GM21526 (cell line): ENCODE measurements around the gene THAP8.
"Not testable (repeated sequence)": the region's sequence is repeated elsewhere in the genome, so short reads cannot be mapped to it uniquely, and the experiment has no call there.

Experiments used
- ATAC-seq: cut with Tn5 transposase; IDR thresholded peaks from one replicate; pipeline ENCODE4 v1.9.1; 2021; ENCODE audit warnings: moderate library complexity; ENCODE audit not compliant: unreplicated experiment, low FRiP score

The THAP8 gene

DNA sequence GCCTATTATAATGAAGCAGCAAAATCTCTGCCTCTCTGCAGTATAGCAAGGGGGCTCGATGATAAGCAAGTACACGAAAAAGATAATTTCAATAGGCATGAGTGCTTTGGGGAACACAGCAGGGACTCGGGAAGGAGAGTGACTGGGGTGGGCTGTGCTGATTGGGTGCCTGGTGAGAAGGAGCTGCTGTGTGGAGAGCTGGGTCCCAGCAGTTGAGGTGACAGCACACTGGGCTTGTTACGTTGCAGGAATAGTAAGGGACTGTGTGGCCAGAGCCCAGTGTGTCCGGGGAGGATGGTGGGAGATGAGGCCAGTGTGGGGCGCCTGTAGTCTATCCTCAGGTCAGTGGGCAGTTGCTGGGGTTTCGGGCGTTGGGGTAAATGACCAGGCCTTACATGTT lies 18.0 kb upstream of the THAP8 start:
- no peak for ATAC-seq

DNA sequence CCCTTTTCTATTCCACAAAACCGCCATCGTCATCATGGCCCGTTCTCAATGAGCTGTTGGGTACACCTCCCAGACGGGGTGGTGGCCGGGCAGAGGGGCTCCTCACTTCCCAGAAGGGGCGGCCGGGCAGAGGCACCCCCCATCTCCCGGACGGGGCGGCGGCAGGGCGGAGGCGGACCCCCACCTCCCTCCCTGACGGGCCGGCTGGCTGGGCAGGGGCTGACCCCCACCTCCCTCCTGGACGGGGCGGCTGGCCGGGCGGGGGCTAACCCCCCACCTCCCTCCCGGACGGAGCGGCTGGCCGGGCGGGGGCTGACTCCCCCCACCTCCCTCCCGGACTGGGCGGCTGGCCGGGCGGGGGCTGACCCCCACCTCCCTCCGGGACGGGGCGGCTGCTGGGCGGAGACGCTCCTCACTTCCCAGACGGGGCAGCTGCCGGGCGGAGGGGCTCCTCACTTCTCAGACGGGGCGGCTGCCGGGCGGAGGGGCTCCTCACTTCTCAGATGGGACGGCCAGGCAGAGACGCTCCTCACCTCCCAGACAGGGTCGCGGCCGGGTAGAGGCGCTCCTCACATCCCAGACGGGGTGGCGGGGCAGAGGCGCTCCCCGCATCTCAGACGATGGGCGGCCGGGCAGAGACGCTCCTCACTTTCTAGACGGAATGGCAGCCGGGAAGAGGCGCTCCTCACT lies 14.9 kb upstream of the THAP8 start:
- ATAC-seq = not testable (repeated sequence)

DNA sequence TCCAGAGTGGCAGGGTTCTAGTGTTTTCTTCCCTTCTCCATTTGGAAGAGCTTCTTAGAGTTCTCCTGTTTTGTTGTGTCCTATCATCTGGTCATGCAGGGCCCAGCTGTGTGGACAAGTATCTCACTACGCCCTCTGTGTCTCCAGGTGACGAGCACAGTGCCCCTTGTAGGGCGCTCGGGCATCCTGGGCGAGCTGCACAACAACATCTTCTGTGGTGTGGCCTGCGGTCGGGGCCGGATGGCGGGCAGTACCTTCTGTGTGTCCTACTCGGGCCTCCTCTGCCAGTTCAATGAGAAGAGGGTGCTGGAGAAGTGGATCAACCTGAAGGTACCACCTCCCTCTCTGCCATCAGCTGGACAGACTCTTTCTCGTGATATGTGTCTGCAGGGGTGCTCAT lies 13.6 kb upstream of the THAP8 start:
- no peak for ATAC-seq

DNA sequence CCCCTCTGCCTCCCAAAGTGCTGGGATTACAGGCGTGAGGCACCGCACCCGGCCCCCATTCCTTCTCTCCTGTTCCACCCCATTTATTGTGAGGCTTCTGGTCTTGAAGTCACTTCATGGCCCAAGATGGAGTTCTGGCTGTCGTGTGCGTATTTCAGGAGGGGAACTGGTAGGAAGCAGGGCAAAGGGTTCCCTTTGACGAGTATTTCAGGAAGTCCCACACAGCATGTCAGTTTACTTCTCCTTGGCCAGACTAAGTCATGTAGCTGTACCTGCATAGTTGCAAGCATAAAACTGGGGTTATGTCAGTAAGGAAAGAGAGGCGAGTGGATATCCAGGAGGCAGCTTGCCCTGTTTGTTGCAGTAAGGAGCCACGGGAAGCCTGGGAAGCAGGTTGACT lies 10.7 kb upstream of the THAP8 start:
- ATAC-seq = no peak

DNA sequence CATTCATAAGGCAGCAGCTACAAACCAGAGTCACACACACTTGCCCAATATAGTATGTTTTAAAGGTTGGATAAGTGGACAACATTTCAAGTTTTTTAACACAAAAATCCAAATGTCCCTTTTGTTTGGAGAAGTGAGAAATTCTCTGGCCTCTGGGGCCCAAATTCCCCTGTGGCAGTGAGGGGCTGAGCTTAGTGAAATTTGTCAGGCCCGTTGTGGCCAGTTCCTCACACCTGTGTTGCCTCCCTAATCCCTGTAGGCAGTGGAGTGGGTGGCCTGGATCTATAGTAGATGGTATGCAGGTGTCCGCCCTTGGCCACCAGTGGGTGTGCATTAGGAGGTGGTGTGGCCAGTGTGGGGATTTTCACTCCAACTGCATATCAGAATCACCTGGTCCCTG lies 7.3 kb upstream of the THAP8 start:
- no peak for ATAC-seq

DNA sequence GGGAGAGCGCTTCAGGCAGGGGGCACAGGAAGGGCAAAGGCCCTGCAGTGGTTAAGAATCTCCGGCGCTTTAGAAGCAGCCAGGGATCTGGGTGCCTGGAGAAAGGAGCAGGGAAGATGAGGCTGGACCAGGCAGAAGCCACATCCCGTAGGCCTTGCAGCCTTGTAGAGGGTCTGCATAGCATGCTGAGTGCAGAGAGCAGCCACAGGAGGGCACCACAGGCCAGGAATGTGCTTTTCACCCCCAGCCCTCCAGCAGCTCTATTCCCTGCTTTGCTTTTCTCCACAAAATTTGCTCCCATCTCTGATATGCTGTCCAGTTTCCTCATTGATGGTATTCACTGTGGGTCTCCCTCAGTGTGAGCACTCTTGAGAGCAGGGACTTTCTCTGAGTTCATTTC lies 6.3 kb upstream of the THAP8 start:
- no peak for ATAC-seq

DNA sequence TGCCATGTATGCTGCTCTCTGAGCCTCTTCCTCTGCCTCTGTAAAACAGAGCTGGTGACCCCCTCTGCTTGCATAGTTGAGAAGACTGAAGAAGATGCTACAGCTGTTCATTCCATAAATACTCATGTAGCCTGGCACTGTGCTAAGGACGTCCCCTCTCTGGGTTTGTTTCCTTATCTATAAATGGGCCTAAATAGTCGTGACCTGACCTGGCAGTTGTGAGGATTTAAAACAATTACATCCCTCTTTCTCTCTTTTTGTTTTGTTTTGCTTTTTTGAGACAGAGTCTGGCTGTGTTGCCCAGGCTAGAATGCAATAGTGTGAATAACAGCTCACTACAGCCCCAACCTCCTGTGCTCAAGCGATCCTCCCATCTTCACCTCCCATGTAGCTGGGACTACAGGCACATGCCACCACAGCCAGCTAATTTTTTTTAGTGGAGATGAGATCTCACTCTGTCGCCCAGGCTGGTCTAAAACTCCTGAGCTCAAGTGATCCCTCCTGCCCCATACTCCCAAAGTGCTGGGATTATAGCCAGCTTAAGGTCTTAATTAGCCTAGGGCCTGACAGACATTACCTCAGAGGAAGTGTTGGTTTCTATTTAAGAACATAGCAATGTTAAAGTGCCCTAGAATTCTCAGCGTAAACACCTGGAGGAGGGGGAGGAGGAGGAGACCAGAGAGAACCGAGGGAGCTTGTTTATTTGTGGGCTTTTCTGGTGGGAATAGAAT lies 5.3 kb upstream of the THAP8 start:
- no peak for ATAC-seq

DNA sequence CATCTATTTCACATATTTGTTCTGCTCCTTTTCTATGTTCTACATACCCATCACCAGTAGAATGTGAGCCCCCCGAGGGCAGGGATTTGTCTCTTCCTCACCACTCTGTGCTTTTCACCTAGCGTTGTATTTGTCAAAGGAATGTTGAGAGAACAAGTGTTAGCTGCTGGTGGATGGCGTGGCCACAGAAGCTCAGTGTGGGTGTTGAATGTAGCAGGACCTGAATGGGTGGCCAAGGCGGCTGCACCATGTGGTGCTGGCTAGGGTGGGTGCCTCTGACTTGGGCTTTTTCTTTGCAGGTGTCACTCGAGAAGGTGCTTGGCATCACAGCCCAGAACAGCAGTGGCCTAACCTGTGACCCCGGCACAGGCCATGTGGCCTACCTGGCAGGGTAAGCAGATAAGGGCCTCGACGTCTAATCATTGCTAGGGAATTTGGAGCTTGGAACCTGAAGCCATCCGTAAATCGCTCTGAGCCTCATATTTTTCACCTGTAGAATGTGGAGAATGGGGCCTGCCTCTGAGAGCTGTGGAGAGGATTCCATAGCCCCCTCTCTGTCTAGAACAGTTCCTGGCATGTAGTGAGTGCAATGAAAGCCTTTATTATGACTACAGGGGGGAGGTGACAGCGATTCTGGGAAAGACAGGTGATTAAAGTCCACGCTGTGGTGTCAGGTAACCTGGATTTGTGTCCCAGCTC lies 4.5 kb upstream of the THAP8 start:
- ATAC-seq = no peak

DNA sequence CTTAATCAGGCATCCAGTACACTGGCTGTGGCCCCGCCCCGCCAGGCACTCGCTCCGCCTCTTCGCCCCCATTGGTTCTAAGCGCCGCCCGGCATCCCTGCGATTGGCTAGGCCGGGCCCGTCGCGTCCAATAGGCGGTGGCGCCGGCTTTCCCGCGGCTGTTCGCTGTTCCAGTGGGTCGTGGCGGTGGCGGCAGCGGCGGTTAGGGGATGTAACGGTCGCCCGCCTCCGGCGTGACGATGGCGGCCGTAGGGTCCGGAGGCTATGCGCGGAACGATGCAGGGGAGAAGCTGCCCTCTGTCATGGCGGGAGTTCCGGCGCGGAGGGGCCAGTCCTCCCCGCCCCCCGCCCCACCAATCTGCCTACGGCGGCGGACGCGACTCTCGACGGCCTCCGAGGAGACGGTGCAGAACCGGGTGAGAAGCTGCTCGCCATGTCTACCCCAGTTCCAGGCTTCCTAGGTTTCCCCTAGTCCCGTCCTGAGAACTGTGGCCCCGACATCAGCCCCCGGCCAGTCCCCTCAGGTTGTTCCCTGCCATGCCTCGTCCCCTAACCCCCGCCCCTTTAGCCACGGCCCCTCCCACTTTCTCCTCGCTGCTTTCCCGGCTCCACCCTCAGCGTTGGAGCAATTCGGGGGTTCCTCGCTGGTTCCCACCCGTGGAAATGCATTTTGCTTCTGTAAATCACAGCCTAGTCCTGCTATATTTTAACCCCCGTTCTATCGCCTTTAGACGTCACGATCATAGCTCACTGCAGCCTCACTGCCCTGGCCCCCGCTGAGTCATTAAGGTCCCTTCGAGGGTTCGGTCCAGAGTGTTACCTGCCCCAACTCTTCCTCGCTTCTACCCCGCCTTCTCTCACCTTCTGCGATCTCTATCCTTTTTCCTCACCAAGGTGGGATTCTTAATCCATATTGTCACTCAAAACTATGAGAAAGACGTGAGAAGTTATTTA lies 925 bp upstream of the THAP8 start, which contains the start of gene WDR62:
WDR62 (plus strand) TSS at position 165 of the 954 bp plus-strand sequence; CDS start at position 240, 75 bp downstream.
- ATAC-seq = peak; percentile 61

DNA sequence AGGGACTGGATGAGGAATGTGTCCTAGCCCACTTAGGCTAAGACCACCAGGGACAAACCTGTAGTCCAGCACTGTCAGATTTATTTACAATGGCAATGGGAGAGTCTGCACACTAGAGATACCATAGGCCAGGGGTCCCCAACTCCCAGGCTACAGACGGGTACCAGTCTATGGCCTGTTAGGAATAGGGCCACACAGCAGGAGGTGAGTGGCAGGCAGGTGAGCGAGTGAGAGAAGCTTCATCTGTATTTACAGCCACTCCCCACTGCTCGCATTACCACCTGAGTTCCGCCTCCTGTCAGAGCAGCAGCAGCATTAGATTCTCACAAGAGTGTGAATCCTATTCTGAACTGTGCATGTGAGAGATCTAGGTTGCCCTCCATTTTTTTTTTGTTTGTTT lies 2.4 kb downstream of the THAP8 start:
- no peak for ATAC-seq

DNA sequence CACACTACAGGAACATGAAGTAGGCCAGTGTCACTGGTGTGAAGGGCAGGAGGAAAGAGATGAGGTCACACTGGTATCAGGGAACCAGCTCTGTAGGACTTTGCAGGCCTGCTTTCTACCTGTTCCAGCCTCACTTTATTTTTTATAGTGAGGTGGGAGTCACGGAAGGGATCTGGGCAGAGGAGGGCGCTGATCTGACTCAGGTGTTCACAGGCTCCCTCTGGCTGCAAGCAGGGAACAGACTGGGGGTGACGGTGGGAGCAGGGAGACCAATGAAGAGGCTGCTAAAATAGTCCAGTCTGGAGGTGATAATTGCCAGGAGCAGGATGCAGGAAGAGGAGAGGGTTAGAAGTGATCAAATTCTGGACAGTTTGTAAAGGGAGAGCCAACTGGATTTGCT lies 2.8 kb downstream of the THAP8 start:
- ATAC-seq = no peak

DNA sequence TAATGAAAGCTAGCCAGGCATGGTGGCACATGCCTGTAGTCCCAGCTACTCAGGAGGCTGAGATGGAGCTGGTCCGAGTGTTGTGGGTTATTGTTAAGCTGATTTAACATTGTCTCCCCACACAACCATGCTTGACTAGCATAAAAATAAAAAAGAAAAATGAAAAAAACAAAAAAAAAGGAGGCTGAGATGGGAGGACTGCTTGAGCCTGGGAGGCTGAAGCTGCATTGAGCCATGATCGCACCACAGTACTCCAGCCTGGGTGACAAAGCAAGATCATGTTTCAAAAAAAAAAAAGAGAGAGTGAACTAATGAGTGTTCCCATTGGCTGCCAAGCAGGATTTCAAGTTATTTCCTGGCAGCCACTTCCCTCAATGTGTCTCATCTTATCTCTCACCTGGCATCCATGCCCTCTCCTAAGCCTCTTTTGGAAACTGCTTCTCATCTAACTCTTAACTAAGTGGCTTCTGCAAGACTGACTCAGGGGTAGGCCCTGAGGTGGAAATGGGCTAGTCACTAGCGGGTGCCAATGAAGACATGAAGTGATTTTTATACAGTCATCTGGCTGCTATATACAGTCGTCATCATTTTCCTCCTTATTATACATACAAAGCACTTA lies 4.9 kb downstream of the THAP8 start:
- no peak for ATAC-seq

DNA sequence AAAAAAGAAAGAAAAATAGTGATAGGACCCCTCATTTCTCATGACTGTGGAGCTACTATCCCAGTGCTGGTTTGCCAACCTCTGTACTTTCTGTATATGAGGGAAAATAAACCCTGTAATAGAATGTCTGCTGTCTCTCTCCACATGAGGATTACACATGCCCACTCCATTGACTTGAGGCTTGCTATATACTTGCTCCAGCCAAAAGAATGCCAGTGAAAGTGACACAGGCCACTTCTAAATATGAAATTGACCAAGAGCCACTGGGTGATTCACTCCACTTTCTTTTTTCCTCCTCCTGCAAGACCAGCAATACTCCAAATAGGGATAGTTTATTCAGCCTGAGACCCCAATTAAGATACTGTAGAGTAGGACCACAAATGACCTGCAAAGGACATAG lies 6.2 kb downstream of the THAP8 start:
- ATAC-seq = no peak

DNA sequence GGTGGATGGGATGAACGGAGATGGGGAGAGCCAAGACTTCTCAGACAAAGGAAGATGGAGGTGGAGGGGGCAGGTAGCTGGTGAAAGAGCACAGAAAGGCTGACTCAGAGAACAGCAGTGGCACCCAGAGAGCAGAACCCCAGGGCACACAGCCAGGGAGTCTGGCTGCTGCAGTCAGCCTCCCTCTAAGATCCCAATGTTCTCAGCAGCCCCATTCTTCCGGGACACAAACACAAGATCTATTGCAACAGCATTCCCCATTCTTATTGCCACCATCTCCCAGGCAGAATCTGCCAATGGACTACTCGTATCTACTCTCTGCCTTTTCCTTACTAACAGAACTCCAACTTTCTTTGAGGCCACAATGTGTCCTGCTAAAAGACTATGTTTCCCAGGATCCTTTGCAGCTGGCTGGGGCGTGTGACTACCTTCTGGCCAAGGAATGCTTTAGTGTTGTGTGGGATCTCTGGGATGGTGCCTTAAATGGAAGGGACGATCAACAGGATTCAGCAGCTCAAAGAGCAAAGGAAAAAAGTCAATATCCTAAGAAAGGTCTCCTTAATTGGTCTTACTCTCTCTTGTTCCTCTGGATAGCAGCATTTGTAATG lies 7.5 kb downstream of the THAP8 start:
- no peak for ATAC-seq

DNA sequence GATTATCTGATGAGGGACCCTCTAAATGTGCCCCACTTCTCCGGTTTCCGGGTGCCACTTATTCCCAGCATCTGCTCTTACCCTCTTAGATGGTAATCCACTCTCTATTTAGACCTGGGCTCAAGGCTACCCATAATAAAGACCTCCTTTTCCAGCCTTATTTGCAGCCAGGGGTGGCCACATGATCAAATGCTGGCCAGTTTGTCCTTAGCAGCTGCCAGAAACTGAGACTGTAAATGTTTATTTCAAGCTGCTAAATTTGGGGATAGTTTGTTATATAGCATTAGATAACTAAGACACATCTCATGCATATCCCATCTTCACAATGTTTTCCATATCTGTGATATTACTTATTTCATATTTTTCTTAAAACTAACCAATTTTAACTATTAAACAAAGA lies 10.1 kb downstream of the THAP8 start:
- no peak for ATAC-seq

DNA sequence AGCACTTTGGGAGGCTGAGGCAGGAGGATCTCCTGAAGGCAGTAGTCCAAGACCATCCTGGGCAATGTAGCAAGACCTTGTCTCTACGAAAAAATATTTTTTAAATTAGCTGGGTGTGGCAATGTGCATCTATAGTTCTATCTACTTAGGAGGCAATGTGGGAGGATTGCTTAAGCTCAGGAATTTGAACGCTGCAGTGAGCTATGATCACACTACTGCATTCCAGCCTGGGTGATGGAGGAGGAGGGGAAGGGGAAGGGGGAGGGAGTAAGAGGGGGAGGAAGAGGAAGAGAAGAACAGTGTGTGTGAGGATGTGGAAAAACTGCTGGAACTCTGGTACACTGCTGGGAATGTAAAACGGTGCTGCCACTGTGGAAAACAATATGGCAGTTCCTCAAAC lies 12.3 kb downstream of the THAP8 start:
- ATAC-seq = no peak

DNA sequence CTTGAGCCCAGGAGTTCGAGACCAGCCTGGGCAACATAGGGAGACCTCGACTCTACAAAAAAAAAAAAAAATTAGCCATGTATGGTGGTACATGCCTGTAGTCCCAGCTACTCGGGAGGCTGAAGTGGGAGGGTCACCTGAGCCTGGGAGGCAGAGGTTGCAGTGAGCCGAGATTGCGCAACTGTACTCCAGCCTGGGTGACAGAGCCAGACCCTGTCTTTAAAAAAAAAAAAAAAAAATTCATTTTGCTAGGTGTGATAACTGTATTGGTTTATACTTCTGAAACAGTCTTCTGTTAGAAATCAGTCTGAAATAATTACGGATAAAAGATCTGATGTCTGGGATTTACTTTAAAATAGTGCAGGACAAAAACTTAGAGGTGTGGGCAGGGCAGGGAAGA lies 13.0 kb downstream of the THAP8 start:
- not testable (repeated sequence) for ATAC-seq

DNA sequence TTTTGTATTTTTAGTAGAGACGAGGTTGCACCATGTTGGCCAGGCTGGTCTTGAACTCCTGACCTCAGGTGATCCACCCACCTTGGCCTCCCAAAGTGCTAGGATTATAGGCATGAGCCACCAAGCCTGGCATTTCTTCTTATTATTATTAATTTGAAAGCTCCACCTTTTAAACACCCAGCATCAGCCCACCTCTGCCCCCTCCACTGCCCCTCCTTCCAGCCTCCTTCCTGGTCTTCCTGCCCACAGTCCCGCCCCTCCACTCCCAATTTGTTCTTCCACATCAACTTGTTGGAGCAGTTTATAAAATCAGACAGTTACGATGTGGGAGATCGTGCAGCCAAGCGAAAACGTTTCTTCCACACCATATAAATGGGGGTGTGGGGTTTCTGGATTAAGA lies 13.6 kb downstream of the THAP8 start:
- no peak for ATAC-seq

DNA sequence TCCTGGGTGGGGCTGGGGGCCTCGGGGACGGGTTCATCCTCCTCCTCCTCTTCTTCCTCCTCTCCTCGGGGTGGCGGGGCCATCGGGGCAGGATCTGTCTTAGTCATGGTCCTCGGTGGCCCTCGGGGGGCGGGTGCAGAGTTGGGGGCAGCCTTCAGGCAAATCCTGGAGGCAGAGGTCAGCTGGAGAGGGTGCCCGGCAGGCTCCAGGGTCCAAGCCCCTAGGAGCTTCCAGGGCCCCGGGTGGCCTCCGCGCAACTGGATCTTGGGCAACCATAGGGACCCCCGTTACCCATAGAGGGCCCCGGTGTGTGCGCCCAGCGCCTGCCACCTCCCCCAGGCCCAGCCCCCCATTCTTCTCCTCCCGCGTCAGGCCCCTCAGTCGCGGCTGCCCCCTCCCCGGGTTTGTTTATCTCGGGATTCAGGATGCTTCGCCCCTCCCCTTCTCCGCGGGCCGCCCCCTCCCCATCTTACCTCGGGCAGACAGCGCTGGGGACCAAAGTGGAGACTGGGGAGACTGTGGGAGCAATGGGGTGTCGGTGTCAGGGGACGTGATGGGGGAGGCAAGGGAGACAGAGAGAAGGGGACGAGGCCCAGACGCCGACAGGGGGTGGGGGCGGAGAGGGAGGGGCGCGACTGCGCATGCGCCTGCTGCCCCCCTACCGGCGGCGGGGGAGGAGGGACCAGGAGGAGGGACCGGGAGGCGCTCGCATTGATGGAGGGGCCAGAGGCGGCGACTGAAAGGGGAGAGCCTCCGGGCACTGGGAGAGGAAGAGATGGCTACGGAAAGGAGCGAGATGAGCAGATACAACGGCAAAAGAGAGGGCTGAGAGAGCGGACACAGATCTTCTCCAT lies 21.6 kb downstream of the THAP8 start, which contains the start of gene CLIP3:
CLIP3 (minus strand) TSS at position 623 of the 854 bp plus-strand sequence; CDS start at position 107, 516 bp downstream.
- ATAC-seq = no peak
